ENCODE results near the gene STKLD1.
A peak's percentile ranks its signal among the peaks of the same experiment; 100 is the strongest.
"Not testable (repeated sequence)": the region's sequence is repeated elsewhere in the genome, so short reads cannot be mapped to it uniquely, and the experiment has no call there.

STKLD1 gene

GRCh38 chr9:133370685-133371084 is 5.5 kb upstream of the STKLD1 start:
- DNase-seq (ENCODE audit: low read depth) = no peak
- no peak overlapping the region for H3K4me3 ChIP-seq (ENCODE audit: low read depth, low read length)
- no peak for TF ChIP-seq CTCF (IDR thresholded peaks at IDR 0.05; ENCODE audit: insufficient read depth, low read depth, low read length, missing control alignments)

- DNase-seq (ENCODE audit: low read depth) = no peak
- TF ChIP-seq CTCF (IDR thresholded peaks at IDR 0.05; ENCODE audit: insufficient read depth, low read depth, low read length, missing control alignments) = no peak
Observed at GRCh38 chr9:133371261-133371711, 4.9 kb upstream of the STKLD1 start.

GRCh38 chr9:133372144-133372543 is 4.0 kb upstream of the STKLD1 start:
- no peak overlapping the region for H3K4me3 ChIP-seq (ENCODE audit: low read depth, low read length)
- TF ChIP-seq CTCF (IDR thresholded peaks at IDR 0.05; ENCODE audit: insufficient read depth, low read depth, low read length, missing control alignments) = no peak
- DNase-seq (ENCODE audit: low read depth) = no peak

More at GRCh38 chr9:133371261-133371711, 4.9 kb upstream of the STKLD1 start:
- H3K4me3 ChIP-seq (ENCODE audit: low read depth, low read length) = no peak overlapping the region

GRCh38 chr9:133374612-133375115 is 1.5 kb upstream of the STKLD1 start:
- peak overlapping the region; percentile 77 for H3K4me3 ChIP-seq (ENCODE audit: low read depth, low read length)
- TF ChIP-seq CTCF (IDR thresholded peaks at IDR 0.05; ENCODE audit: insufficient read depth, low read depth, low read length, missing control alignments) = no peak
- no peak for DNase-seq (ENCODE audit: low read depth)

- DNase-seq (ENCODE audit: low read depth) = peak; percentile 41
- TF ChIP-seq CTCF (IDR thresholded peaks at IDR 0.05; ENCODE audit: insufficient read depth, low read depth, low read length, missing control alignments) = no peak
- peak overlapping the region; percentile 77 for H3K4me3 ChIP-seq (ENCODE audit: low read depth, low read length)
Observed at GRCh38 chr9:133375116-133375723, 946 bp upstream of the STKLD1 start.

GRCh38 chr9:133377280-133377679 is 1.1 kb downstream of the STKLD1 start:
- not testable (repeated sequence) for DNase-seq (ENCODE audit: low read depth); H3K4me3 ChIP-seq (ENCODE audit: low read depth, low read length)

- no peak for DNase-seq (ENCODE audit: low read depth)
- no peak for TF ChIP-seq CTCF (IDR thresholded peaks at IDR 0.05; ENCODE audit: insufficient read depth, low read depth, low read length, missing control alignments)
- no peak overlapping the region for H3K4me3 ChIP-seq (ENCODE audit: low read depth, low read length)
Observed at GRCh38 chr9:133377721-133378216, 1.6 kb downstream of the STKLD1 start.
